WTC11 (cell line): ENCODE results near the gene CALML4.

Source experiments
- ATF1 ChIP-seq: sonication (generic); formaldehyde crosslinking; IDR thresholded peaks from 2 replicates; pipeline ENCODE4 v1.8.1; 2023; ENCODE audit warnings: mild to moderate bottlenecking, moderate library complexity, missing genetic modification reagents
- CBFB ChIP-seq: sonication (generic); formaldehyde crosslinking; IDR thresholded peaks from 2 replicates; pipeline ENCODE4 v1.8.1; 2022; ENCODE audit warnings: mild to moderate bottlenecking, low read depth, missing genetic modification reagents
- CTCF ChIP-seq: fragments of 200-600 bp; IDR thresholded peaks from 2 replicates; pipeline ENCODE4 v1.8.0; 2022; ENCODE audit warnings: antibody characterized with exemption
- ETV6 ChIP-seq: sonication (generic); formaldehyde crosslinking; IDR thresholded peaks from 2 replicates; pipeline ENCODE4 v1.8.1; 2022; ENCODE audit warnings: mild to moderate bottlenecking, missing genetic modification reagents
- STAT6 ChIP-seq: sonication (generic); formaldehyde crosslinking; conservative IDR thresholded peaks from 2 replicates; pipeline ENCODE4 v1.8.1; 2023; ENCODE audit warnings: mild to moderate bottlenecking, low read depth, missing genetic modification reagents, moderate library complexity
- TCF7 ChIP-seq: sonication (generic); formaldehyde crosslinking; IDR thresholded peaks from 2 replicates; pipeline ENCODE4 v1.8.0; 2022; ENCODE audit warnings: mild to moderate bottlenecking, low read depth, missing genetic modification reagents, moderate library complexity
- USF2 ChIP-seq: sonication (generic); formaldehyde crosslinking; IDR thresholded peaks from 2 replicates; pipeline ENCODE4 v1.8.1; 2023; ENCODE audit warnings: mild to moderate bottlenecking, missing genetic modification reagents, moderate library complexity
- TF ChIP-seq, protein P1 (sequence below): sonication (generic); formaldehyde crosslinking; IDR thresholded peaks from 2 replicates; pipeline ENCODE4 v1.8.0; 2022; ENCODE audit warnings: mild to moderate bottlenecking, missing genetic modification reagents

- TF ChIP-seq STAT6 (CRISPR knock-in tag) (no peak), CBFB (CRISPR knock-in tag) (no peak), ETV6 (CRISPR knock-in tag) (no peak), CTCF (no peak), USF2 (CRISPR knock-in tag) (no peak), TCF7 (CRISPR knock-in tag) (no peak), ATF1 (no peak)
- TF ChIP-seq, protein P1, sequence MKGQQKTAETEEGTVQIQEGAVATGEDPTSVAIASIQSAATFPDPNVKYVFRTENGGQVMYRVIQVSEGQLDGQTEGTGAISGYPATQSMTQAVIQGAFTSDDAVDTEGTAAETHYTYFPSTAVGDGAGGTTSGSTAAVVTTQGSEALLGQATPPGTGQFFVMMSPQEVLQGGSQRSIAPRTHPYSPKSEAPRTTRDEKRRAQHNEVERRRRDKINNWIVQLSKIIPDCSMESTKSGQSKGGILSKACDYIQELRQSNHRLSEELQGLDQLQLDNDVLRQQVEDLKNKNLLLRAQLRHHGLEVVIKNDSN (CRISPR knock-in tag), result no peak
These were observed 25.3 kb upstream of the CALML4 start for GRCh38 chr15:68230157-68231100.
